Measurements from ENCODE around the gene HEYL. TPM values are rescaled to one million over a fixed set of nuclear protein-coding genes. Genes with fewer than 3 reads are reported as not detected.

HEYL gene
- total and polyA plus RNA-seq, 9 of the 15 experiments (the other 6 are each of a cell fraction or from before 2014, with no cell fraction given) = 0.13 to 0.89 (median 0.25) TPM

GRCh38 chr1:39575191-39576015 is 64.0 kb downstream of the HEYL start (continued):
- TF ChIP-seq CUX1 (CRISPR knock-in tag; IDR thresholded peaks at IDR 0.05) (no peak), TARDBP (IDR thresholded peaks at IDR 0.05) (no peak), CREB3 (tag; conservative IDR thresholded peaks at IDR 0.05; ENCODE audit: low read depth) (no peak), THRA (IDR thresholded peaks at IDR 0.05) (no peak), DIDO1 (tag; IDR thresholded peaks at IDR 0.05; ENCODE audit: low read depth) (no peak), SOX6 (IDR thresholded peaks at IDR 0.05) (no peak), CREBBP (IDR thresholded peaks at IDR 0.05; ENCODE audit: low read depth, low read length) (no peak), REST (IDR thresholded peaks at IDR 0.05; ENCODE audit: borderline replicate concordance) (no peak), REST (CRISPR knock-in tag; IDR thresholded peaks at IDR 0.05; ENCODE audit: low read depth) (no peak)

All from K562 (cell line).